Mucosa of stomach (tissue), 1 donor: Measurements from ENCODE around the gene PSTPIP2.
"Not testable (repeated sequence)": the region's sequence is repeated elsewhere in the genome, so short reads cannot be mapped to it uniquely, and the experiment has no call there.

Experiments used
- H3K27me3 ChIP-seq: one replicate; pipeline ENCODE4 v1.7.0; 2013; ENCODE audit warnings: mild to moderate bottlenecking, low read length; ENCODE audit not compliant: control insufficient read depth, insufficient read depth
- H3K36me3 ChIP-seq: one replicate; pipeline ENCODE4 v1.7.0; 2013; ENCODE audit warnings: low read length; ENCODE audit not compliant: control insufficient read depth, insufficient read depth
- H3K4me1 ChIP-seq: one replicate; pipeline ENCODE4 v1.7.0; 2013; ENCODE audit warnings: mild to moderate bottlenecking, low read length; ENCODE audit not compliant: control insufficient read depth, insufficient read depth
- H3K4me3 ChIP-seq: one replicate; pipeline ENCODE4 v1.7.0; 2013; ENCODE audit warnings: low read length
- H3K9ac ChIP-seq: one replicate; pipeline ENCODE4 v1.7.0; 2013; ENCODE audit warnings: mild to moderate bottlenecking, low read length, moderate library complexity
- H3K9me3 ChIP-seq: one replicate; pipeline ENCODE4 v1.7.0; 2013; ENCODE audit warnings: mild to moderate bottlenecking, low read length, moderate library complexity; ENCODE audit not compliant: control insufficient read depth
- donor health status: Pancreatic carcinoma.

The PSTPIP2 gene

DNA sequence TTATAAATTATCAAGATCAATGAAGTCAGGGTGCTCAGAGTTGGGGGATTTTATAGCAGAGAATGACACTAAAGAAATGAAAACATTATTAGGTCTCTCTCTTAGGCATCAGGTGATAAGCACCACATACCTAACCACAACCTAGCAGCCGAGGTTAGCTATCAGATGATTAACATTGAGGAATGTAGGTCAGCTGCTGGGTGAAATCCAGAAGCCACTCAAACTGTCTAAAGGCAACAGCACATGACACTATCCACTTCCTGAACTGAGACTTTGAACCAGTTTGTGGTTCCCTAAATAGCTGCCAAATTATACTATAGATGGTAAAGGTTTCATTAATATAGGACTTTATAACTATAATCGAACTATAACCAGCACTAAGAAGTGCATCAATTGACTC is 109.6 kb downstream of the PSTPIP2 start:
- no peaks in the 10 kb centered on the region for H3K36me3 ChIP-seq
- H3K4me3 ChIP-seq: no peak overlapping the region
- no peaks in the 10 kb centered on the region for H3K9me3 ChIP-seq
- no peaks in the 10 kb centered on the region for H3K27me3 ChIP-seq
- no peak overlapping the region for H3K9ac ChIP-seq
- peaks cover 10% of the 10 kb centered on the region for H3K4me1 ChIP-seq

- not testable (repeated sequence) for H3K4me3 ChIP-seq, H3K4me1 ChIP-seq, H3K9ac ChIP-seq, H3K36me3 ChIP-seq, H3K9me3 ChIP-seq, H3K27me3 ChIP-seq
Observed at GRCh38 chr18:45959484-45959883, 112.6 kb downstream of the PSTPIP2 start.

GRCh38 chr18:45958730-45959129 is 113.3 kb downstream of the PSTPIP2 start:
- Histone ChIP-seq H3K9ac (no peak overlapping the region), H3K9me3 (no peaks in the 10 kb centered on the region), H3K4me3 (no peak overlapping the region), H3K36me3 (no peaks in the 10 kb centered on the region), H3K4me1 (peaks cover 5% of the 10 kb centered on the region), H3K27me3 (no peaks in the 10 kb centered on the region)

GRCh38 chr18:45958027-45958426 is 114.0 kb downstream of the PSTPIP2 start:
- peaks cover 5% of the 10 kb centered on the region for H3K4me1 ChIP-seq
- no peak overlapping the region for H3K9ac ChIP-seq
- H3K36me3 ChIP-seq: no peaks in the 10 kb centered on the region
- H3K27me3 ChIP-seq: no peaks in the 10 kb centered on the region
- no peak overlapping the region for H3K4me3 ChIP-seq
- H3K9me3 ChIP-seq: no peaks in the 10 kb centered on the region

DNA sequence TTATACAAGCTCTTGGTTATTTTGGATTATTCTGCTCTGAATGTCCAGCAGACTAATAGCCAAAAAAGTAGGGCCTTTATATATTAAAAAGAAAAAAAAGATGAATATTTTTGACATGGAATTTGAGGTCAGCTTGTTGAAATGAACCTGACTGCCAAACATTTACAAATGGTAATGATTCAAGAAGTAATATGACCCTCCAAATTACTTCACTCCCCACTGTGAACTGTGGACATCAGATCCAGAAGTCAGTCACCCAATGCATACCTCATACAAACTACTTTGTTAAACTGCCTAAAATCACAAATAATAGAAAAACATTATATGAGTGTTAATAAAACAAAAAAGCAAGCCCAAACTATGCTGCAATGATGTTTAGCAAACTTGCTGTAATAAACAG is 115.0 kb downstream of the PSTPIP2 start:
- Histone ChIP-seq H3K9ac (no peak overlapping the region), H3K9me3 (no peaks in the 10 kb centered on the region), H3K27me3 (no peaks in the 10 kb centered on the region), H3K36me3 (no peaks in the 10 kb centered on the region), H3K4me1 (no peaks in the 10 kb centered on the region), H3K4me3 (no peak overlapping the region)

DNA sequence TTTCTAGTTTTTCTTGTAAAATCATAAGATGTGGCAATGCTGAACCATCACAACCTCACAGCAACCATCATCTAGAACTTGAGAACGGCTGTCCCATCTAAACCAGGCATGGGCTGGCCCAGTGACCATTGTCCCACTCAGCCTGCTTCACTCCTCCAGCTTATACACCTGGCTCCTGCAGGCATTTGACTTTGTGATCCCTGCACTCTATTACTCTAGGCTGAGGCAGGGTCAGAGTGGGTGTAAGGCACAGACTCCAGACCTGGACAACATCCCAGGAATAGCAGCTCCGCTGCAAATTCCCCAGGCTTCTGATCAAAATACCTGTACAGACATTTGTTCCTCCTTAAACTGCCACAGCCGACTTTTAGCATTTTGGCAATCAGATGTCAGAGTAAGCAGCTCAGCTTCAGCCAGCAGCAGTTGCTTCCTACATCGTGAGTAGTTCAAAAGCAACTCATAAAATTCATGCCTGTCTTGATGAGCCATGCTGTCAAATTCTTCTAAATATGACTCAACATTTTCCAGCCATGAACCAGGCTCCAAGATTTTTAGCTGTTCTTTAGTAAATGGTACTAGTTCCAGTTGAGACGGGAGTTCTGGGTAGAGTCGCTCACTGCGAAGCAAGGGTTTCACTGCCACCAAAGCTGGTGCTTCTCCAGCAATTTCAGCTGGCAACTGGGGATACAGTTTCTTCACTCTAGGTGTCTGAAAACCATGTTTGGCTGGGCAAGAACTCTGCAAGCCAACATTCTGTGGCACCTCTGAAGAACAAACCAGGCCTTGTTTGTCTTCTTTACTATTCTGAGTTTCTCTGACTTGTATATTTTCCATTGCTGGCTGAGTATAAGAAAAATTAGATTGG is 117.8 kb downstream of the PSTPIP2 start:
- Histone ChIP-seq H3K27me3 (no peaks in the 10 kb centered on the region), H3K9me3 (no peaks in the 10 kb centered on the region), H3K4me1 (no peaks in the 10 kb centered on the region), H3K9ac (no peak overlapping the region), H3K36me3 (no peaks in the 10 kb centered on the region), H3K4me3 (no peak overlapping the region)

GRCh38 chr18:45951016-45951714 is 120.9 kb downstream of the PSTPIP2 start:
- H3K9me3 ChIP-seq: no peaks in the 10 kb centered on the region
- H3K9ac ChIP-seq: no peak overlapping the region
- H3K4me1 ChIP-seq: no peaks in the 10 kb centered on the region
- H3K36me3 ChIP-seq: peaks cover 4% of the 10 kb centered on the region
- H3K4me3 ChIP-seq: no peak overlapping the region
- H3K27me3 ChIP-seq: no peaks in the 10 kb centered on the region

DNA sequence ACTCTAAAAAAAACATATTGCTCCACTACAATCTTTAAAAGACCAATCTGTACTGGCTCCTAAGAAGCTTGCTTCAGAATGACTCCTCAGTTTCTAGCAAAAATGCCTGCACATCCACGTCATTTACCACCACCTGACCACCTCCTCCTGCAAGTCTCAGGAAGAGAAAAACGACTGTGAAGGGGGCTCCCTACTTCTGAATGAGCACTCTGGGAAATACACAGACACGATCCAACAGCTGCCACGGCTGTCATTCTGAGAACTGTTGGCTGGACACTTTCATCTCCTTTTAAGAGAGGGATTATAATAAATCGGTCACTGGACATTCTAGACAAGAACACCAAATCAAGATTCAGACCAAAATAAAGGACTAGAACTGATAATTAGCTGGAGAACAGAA is 126.4 kb downstream of the PSTPIP2 start:
- no peak overlapping the region for H3K9ac ChIP-seq
- no peaks in the 10 kb centered on the region for H3K4me1 ChIP-seq
- peaks cover 4% of the 10 kb centered on the region for H3K36me3 ChIP-seq
- no peaks in the 10 kb centered on the region for H3K27me3 ChIP-seq
- no peaks in the 10 kb centered on the region for H3K9me3 ChIP-seq
- no peak overlapping the region for H3K4me3 ChIP-seq

- Histone ChIP-seq H3K9ac (no peak overlapping the region), H3K27me3 (no peaks in the 10 kb centered on the region), H3K9me3 (no peaks in the 10 kb centered on the region), H3K36me3 (peaks cover 4% of the 10 kb centered on the region), H3K4me3 (no peak overlapping the region), H3K4me1 (no peaks in the 10 kb centered on the region)
Observed at GRCh38 chr18:45940724-45941123, 131.3 kb downstream of the PSTPIP2 start.

DNA sequence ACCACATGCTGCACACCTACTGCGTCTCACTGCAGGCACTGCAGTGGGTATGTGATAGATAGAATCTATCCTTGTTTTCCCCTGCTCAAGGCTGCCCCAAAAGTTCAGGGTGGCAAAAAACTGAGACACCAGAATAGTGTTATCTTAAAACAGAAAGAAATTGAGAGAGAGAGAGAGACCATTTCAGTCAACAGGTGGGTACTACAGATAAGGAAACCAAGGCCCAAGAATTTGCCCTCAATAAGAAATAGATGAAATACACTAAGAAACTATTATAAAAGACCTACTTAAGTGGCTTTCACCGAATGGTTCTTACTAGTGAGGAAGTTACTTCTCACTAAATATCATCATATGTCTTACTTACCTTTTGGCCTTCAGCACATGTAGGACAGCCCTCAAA is 132.8 kb downstream of the PSTPIP2 start:
- peaks cover 4% of the 10 kb centered on the region for H3K36me3 ChIP-seq

DNA sequence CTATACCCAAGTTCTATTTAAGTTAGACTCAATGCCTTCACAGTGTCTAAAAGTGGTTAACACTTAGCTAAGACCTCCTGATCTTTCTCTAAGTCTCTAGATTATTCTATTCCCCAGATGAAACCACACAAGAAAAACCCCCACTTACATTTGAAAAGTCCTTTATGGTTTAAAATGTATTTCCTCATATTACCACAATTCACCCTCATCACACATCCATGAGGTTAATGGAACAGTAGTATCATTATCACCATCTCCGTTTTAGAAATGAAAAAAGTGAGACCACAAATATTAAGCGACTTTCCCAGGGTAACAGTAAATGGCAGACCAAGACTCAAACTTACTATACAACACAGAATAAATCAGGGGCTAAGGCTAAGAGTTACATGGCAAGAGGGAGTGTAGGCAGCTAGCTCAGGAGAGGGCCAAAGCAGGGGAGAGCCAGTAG is 133.5 kb downstream of the PSTPIP2 start:
- H3K27me3 ChIP-seq: no peaks in the 10 kb centered on the region
- H3K9me3 ChIP-seq: no peaks in the 10 kb centered on the region
- no peaks in the 10 kb centered on the region for H3K4me1 ChIP-seq
- H3K36me3 ChIP-seq: peaks cover 4% of the 10 kb centered on the region
- H3K9ac ChIP-seq: no peak overlapping the region
- H3K4me3 ChIP-seq: no peak overlapping the region

More for the DNA sequence above, 132.8 kb downstream of the PSTPIP2 start:
- no peak overlapping the region for H3K9ac ChIP-seq
- H3K27me3 ChIP-seq: no peaks in the 10 kb centered on the region
- H3K4me3 ChIP-seq: no peak overlapping the region
- H3K4me1 ChIP-seq: no peaks in the 10 kb centered on the region
- H3K9me3 ChIP-seq: no peaks in the 10 kb centered on the region

DNA sequence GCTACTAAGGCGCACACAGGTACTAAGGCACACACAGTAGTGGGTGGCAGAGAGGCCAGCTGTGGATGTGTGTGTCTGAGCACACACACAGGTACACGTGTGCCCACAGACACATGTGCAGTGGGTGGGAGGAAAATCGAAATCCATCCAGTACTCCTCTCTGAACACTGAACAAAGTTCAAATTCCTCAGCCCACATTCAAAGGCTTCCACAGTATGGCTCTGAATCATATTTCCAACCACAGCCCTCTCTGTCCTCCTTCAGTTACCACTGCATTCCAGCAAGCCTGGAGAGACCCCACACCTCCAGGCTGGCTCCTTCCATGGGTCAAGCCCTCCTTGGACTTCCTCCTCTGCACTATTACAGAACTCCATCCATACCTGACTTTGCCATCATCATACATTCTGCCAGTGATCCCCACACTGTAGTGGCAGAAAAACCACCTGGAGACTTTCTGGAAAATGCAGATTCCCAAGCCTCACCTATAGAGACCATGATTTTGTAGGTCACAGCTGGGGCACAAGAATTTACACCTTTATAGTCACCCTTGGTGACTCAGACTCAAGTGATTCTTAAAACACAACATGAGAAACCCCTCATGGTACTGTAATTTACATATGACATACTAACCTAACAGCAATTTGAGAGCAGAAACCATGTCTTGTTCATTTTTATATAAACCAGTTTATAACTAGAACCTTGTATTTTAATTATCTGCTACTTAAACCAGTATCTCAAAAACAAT is 136.3 kb downstream of the PSTPIP2 start:
- no peaks in the 10 kb centered on the region for H3K4me1 ChIP-seq
- H3K9me3 ChIP-seq: no peaks in the 10 kb centered on the region
- H3K9ac ChIP-seq: no peak overlapping the region
- H3K4me3 ChIP-seq: no peak overlapping the region
- peaks cover 7% of the 10 kb centered on the region for H3K36me3 ChIP-seq
- H3K27me3 ChIP-seq: no peaks in the 10 kb centered on the region
